ENCODE data around the gene MIOX. TPM values are rescaled to one million over a fixed set of nuclear protein-coding genes. Genes with fewer than 3 reads are reported as not detected.

The MIOX gene
- total RNA-seq: not detected
- long read RNA-seq: 0 reads

- Histone ChIP-seq H3K9me3 (no peaks in the 10 kb centered on the region), H3K36me3 (no peaks in the 10 kb centered on the region), H3K4me3 (no peak within 1 kb of the TSS), H3K27me3 (ENCODE audit: low read depth) (peaks cover 40% of the 10 kb centered on the region), H3K27ac (no peak within 1 kb of the TSS), H3K4me1 (peaks cover 12% of the 10 kb centered on the region)
- DNase-seq: no peak
- no peak for TF ChIP-seq CTCF (IDR thresholded peaks at IDR 0.05)
- intact Hi-C loops (cut with DNase I): no loop called here
- ATAC-seq: no peak
Observed at GRCh38 chr22:50486561-50487289, at the start of gene MIOX. TSS of gene MIOX (plus strand) at chr22:50486859. CDS start at chr22:50486898, 39 bp downstream.

GRCh38 chr22:50437511-50438304 lies 49.0 kb upstream of the MIOX start:
- Histone ChIP-seq H3K4me1 (no peaks in the 10 kb centered on the region), H3K4me3 (no peak overlapping the region), H3K27ac (no peak overlapping the region), H3K36me3 (peaks cover 78% of the 10 kb centered on the region), H3K9me3 (no peaks in the 10 kb centered on the region), H3K27me3 (ENCODE audit: low read depth) (no peaks in the 10 kb centered on the region)
- no peak for ATAC-seq
- DNase-seq: peak; percentile 33
- TF ChIP-seq CTCF (IDR thresholded peaks at IDR 0.05): no peak
- intact Hi-C loops (cut with DNase I): no loop called here

GRCh38 chr22:50438305-50439275 lies 48.1 kb upstream of the MIOX start:
- Histone ChIP-seq H3K27me3 (ENCODE audit: low read depth) (no peaks in the 10 kb centered on the region), H3K36me3 (peaks cover 81% of the 10 kb centered on the region), H3K27ac (no peak overlapping the region), H3K9me3 (no peaks in the 10 kb centered on the region), H3K4me3 (no peak overlapping the region), H3K4me1 (peaks cover 2% of the 10 kb centered on the region)
- peak; percentile 43 for DNase-seq
- ATAC-seq: no peak
- TF ChIP-seq CTCF (IDR thresholded peaks at IDR 0.05): no peak
- intact Hi-C loops (cut with DNase I): no loop called here

GRCh38 chr22:50439314-50439870 lies 47.3 kb upstream of the MIOX start:
- ATAC-seq: no peak

More at GRCh38 chr22:50439314-50439870, 47.3 kb upstream of the MIOX start:
- no peak overlapping the region for H3K27ac ChIP-seq
- H3K27me3 ChIP-seq (ENCODE audit: low read depth): no peaks in the 10 kb centered on the region
- H3K9me3 ChIP-seq: no peaks in the 10 kb centered on the region
- no peak for TF ChIP-seq CTCF (IDR thresholded peaks at IDR 0.05)
- H3K4me1 ChIP-seq: peaks cover 10% of the 10 kb centered on the region
- peaks cover 81% of the 10 kb centered on the region for H3K36me3 ChIP-seq
- no peak overlapping the region for H3K4me3 ChIP-seq
- peak; percentile 34 for DNase-seq
- intact Hi-C loops (cut with DNase I): no loop called here

All from lower lobe of right lung (tissue), 2 donors.